ENCODE data around the gene LYL1. TPM values are rescaled to one million over a fixed set of nuclear protein-coding genes. Genes with fewer than 3 reads are reported as not detected.

LYL1 gene
- total and polyA plus RNA-seq, 2 donors (not counting 1 experiment from before 2014, with no cell fraction given), result 112 to 125 TPM

DNA sequence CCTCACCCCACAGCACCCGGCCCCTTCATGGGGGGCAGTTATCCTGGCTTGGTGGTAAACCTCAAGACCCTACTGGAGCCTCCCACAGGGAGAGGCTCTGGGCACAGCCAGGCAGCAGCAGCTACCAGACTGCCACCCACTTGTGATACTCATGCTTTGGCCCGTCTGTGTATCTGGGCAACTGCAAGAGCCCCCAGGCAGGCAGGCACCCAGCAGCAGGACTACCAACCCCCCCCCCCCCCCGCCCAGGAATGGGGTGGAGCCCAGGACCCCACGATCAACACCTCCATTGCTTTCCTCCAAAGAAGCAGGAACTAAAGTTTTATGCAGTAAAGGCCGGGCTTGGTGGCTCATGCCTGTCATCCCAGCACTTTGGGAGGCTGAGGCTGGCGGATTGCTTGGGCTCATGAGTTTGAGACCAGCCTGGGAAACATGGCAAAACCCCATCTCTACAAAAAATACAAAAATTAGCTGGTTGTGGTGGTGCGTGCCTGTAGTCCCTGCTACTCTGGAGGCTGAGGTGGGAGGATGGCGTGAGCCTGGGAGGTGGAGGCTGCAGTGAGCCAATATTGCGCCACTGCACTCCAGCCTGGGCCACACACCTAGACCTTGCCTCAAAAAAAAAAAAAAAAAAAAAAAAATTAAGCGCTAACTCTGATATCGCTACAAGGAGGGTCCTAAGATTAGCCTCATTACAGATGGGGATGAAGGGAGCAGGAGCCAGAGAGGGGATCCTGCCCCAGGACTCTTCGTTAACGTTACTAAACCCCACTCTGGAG, 1.1 kb upstream of the LYL1 start:
- WGBS (ENCODE audit: insufficient coverage), result 0% methylated on average over 4 of the region's 13 CpGs
- no peaks in the 10 kb centered on the region for H3K27me3 Mint-ChIP-seq
- CTCF ChIA-PET, result interaction anchor here (0.6 to 5.6 kb wide), 21 partner anchors 9 to 661 kb away, joined by 3 to 108 read pairs (median 11); partner anchors contain the start of genes IER2, NACC1 and STX10
- Histone ChIP-seq H3K27me3 (replicated peaks in 1 of 4; ENCODE audit: control extremely low read depth in 1 of 4, control insufficient read depth in 3 of 4, insufficient read depth in 4 of 4, low read length in 3 of 4) (no peaks in the 10 kb centered on the region), H3K27ac (ENCODE audit: low read length in 2 of 2) (peak overlapping the region; percentile 83 to 100), H3K36me3 (replicated peaks in 1 of 2; ENCODE audit: control extremely low read depth in 1 of 2, control insufficient read depth in 1 of 2, extremely low read depth in 1 of 2, insufficient read depth in 2 of 2, low read length in 1 of 2) (peaks cover 3 to 33% of the 10 kb centered on the region in 2 experiments), H3K4me1 (ENCODE audit: control insufficient read depth in 2 of 2, insufficient read depth in 2 of 2, low read length in 2 of 2) (peaks cover 42 to 73% of the 10 kb centered on the region in 2 donors), H3K4me2 (replicated peaks; ENCODE audit: low read depth, low read length, poor library complexity, severe bottlenecking) (peak overlapping the region; percentile 99), H3K4me3 (ENCODE audit: control extremely low read depth in 1 of 5, extremely low read depth in 1 of 5, insufficient read depth in 1 of 5, low read depth in 2 of 5, low read length in 4 of 5) (peak overlapping the region; percentile 8 to 98 (median 96)), H3K79me2 (ENCODE audit: control insufficient read depth, insufficient read depth, low read length) (peaks cover 47% of the 10 kb centered on the region), H4K20me1 (ENCODE audit: control insufficient read depth, insufficient read depth, low read length, poor library complexity, severe bottlenecking) (peaks cover 34% of the 10 kb centered on the region), H2AFZ (ENCODE audit: insufficient read depth, low read depth, low read length, poor library complexity, severe bottlenecking) (no peak overlapping the region), H3K9me3 (ENCODE audit: control extremely low read depth in 1 of 3, control insufficient read depth in 2 of 3, insufficient read depth in 1 of 3, low read length in 2 of 3) (peaks cover 0 to 4% (median 0%) of the 10 kb centered on the region in 3 donors), H3K9ac (ENCODE audit: low read length) (peak overlapping the region; percentile 84)
- POLR2A ChIA-PET, result interaction anchor here (0.6 to 3.9 kb wide), 25 partner anchors 8 to 940 kb away, joined by 3 to 107 read pairs (median 5); partner anchors contain the start of genes CALR, IER2, JUNB and NACC1
- ATAC-seq (ENCODE audit: low read depth) (peak; percentile 0), DNase-seq (no peak)
- H3K4me1 Mint-ChIP-seq, result peaks cover 66% of the 10 kb centered on the region
- no peak for TF ChIP-seq EZH2 (IDR thresholded peaks at IDR 0.05; ENCODE audit: borderline replicate concordance, insufficient read depth, low read depth, low read length, poor library complexity, severe bottlenecking)
- TF ChIP-seq, protein P1, sequence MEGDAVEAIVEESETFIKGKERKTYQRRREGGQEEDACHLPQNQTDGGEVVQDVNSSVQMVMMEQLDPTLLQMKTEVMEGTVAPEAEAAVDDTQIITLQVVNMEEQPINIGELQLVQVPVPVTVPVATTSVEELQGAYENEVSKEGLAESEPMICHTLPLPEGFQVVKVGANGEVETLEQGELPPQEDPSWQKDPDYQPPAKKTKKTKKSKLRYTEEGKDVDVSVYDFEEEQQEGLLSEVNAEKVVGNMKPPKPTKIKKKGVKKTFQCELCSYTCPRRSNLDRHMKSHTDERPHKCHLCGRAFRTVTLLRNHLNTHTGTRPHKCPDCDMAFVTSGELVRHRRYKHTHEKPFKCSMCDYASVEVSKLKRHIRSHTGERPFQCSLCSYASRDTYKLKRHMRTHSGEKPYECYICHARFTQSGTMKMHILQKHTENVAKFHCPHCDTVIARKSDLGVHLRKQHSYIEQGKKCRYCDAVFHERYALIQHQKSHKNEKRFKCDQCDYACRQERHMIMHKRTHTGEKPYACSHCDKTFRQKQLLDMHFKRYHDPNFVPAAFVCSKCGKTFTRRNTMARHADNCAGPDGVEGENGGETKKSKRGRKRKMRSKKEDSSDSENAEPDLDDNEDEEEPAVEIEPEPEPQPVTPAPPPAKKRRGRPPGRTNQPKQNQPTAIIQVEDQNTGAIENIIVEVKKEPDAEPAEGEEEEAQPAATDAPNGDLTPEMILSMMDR (IDR thresholded peaks at IDR 0.05), result no peak
- no peaks in the 10 kb centered on the region for H3K9me3 Mint-ChIP-seq (ENCODE audit: insufficient read depth)
- intact Hi-C loops (cut with micrococcal nuclease), result loop anchor here (1.0 to 5.0 kb wide), 10 partner anchors 8 to 1279 kb away; partner anchors contain the start of genes ADGRE5, RFX1 and TRMT1
- H3K4me3 Mint-ChIP-seq, result peak overlapping the region; percentile 97
- peak overlapping the region; percentile 100 for H3K27ac Mint-ChIP-seq

DNA sequence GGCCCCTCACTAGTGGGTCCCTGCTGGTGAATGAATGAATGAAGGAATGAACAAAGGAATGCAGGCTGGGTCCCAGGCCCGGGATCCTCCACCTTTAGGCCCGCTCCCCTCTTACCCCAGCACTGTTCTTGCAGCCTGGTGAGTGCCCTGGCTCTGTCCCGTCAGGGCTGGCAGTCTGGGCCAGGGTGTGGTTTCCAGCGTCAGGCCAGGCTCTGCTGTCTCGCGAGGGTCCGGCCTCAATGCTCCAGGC, 317 bp downstream of the LYL1 start:
- intact Hi-C loops (cut with micrococcal nuclease), result loop anchor here (5.0 kb wide), 5 partner anchors 160 to 1280 kb away; partner anchors contain the start of genes ADGRE5 and RFX1
- Histone ChIP-seq H3K27ac (ENCODE audit: low read length in 2 of 2) (peak overlapping the region; percentile 83 to 100), H3K4me3 (ENCODE audit: control extremely low read depth in 1 of 5, extremely low read depth in 1 of 5, insufficient read depth in 1 of 5, low read depth in 2 of 5, low read length in 4 of 5) (peak overlapping the region; percentile 92 to 98 (median 96)), H2AFZ (ENCODE audit: insufficient read depth, low read depth, low read length, poor library complexity, severe bottlenecking) (peak overlapping the region; percentile 13), H3K4me1 (ENCODE audit: control insufficient read depth in 2 of 2, insufficient read depth in 2 of 2, low read length in 2 of 2) (peaks cover 44 to 75% of the 10 kb centered on the region in 2 donors), H3K79me2 (ENCODE audit: control insufficient read depth, insufficient read depth, low read length) (peaks cover 48% of the 10 kb centered on the region), H4K20me1 (ENCODE audit: control insufficient read depth, insufficient read depth, low read length, poor library complexity, severe bottlenecking) (peaks cover 34% of the 10 kb centered on the region), H3K4me2 (replicated peaks; ENCODE audit: low read depth, low read length, poor library complexity, severe bottlenecking) (peak overlapping the region; percentile 99), H3K9ac (ENCODE audit: low read length) (peak overlapping the region; percentile 84), H3K36me3 (replicated peaks in 1 of 2; ENCODE audit: control extremely low read depth in 1 of 2, control insufficient read depth in 1 of 2, extremely low read depth in 1 of 2, insufficient read depth in 2 of 2, low read length in 1 of 2) (peaks cover 3 to 30% of the 10 kb centered on the region in 2 experiments), H3K27me3 (replicated peaks in 1 of 4; ENCODE audit: control extremely low read depth in 1 of 4, control insufficient read depth in 3 of 4, insufficient read depth in 4 of 4, low read length in 3 of 4) (no peaks in the 10 kb centered on the region), H3K9me3 (ENCODE audit: control extremely low read depth in 1 of 3, control insufficient read depth in 2 of 3, insufficient read depth in 1 of 3, low read length in 2 of 3) (peaks cover 0 to 4% (median 0%) of the 10 kb centered on the region in 3 donors)
- peaks cover 70% of the 10 kb centered on the region for H3K4me1 Mint-ChIP-seq
- H3K27me3 Mint-ChIP-seq, result no peaks in the 10 kb centered on the region
- DNase-seq, result no peak
- ChIA-PET CTCF (interaction anchor here (2.2 to 4.4 kb wide), 2 partner anchors 53 to 110 kb away, joined by 5 to 28 read pairs; no protein-coding TSS in a partner anchor), POLR2A (interaction anchor here (0.7 to 3.8 kb wide), 4 partner anchors 7 to 53 kb away, joined by 3 to 107 read pairs (median 33); partner anchors contain the start of genes NACC1 and TRMT1)
- peak overlapping the region; percentile 97 for H3K4me3 Mint-ChIP-seq
- 0% methylated on average over 7 of the region's 7 CpGs for WGBS (ENCODE audit: insufficient coverage)
- H3K27ac Mint-ChIP-seq, result peak overlapping the region; percentile 100
- no peaks in the 10 kb centered on the region for H3K9me3 Mint-ChIP-seq (ENCODE audit: insufficient read depth)
- ATAC-seq (ENCODE audit: low read depth), result no peak
- TF ChIP-seq, protein P1 (IDR thresholded peaks at IDR 0.05), result no peak
- TF ChIP-seq EZH2 (IDR thresholded peaks at IDR 0.05; ENCODE audit: borderline replicate concordance, insufficient read depth, low read depth, low read length, poor library complexity, severe bottlenecking), result no peak
